ENCODE measurements around the gene LRRC46. TPM values are rescaled to one million over a fixed set of nuclear protein-coding genes. Genes with fewer than 3 reads are reported as not detected.

The LRRC46 gene
- total RNA-seq, 8 experiments from 2014 or later = 0.27 to 5.2 (median 1.2) TPM

GRCh38 chr17:47840742-47841487 lies 9.4 kb downstream of the LRRC46 start, which contains the start of gene SCRN2:
Gene SCRN2 (minus strand): TSS chr17:47841273. CDS start chr17:47840843, 430 bp downstream.
- in situ Hi-C loops (cut with MboI; ENCODE audit: low pct_unique_long_range_greater_than_20kb in 2 of 9, low sequenced_read_pairs in 9 of 9, unreplicated experiment in 9 of 9) = loop anchor here in 4 of 9 experiments (5.0 to 25.0 kb wide), 5 partner anchors 46 to 171 kb away; partner anchors contain the start of genes PNPO (in 1 of the 4) and SP2 (in 1 of the 4)
- H3K27ac ChIP-seq = peak within 1 kb of the TSS in 1 of 2 donors; percentile 43

DNA sequence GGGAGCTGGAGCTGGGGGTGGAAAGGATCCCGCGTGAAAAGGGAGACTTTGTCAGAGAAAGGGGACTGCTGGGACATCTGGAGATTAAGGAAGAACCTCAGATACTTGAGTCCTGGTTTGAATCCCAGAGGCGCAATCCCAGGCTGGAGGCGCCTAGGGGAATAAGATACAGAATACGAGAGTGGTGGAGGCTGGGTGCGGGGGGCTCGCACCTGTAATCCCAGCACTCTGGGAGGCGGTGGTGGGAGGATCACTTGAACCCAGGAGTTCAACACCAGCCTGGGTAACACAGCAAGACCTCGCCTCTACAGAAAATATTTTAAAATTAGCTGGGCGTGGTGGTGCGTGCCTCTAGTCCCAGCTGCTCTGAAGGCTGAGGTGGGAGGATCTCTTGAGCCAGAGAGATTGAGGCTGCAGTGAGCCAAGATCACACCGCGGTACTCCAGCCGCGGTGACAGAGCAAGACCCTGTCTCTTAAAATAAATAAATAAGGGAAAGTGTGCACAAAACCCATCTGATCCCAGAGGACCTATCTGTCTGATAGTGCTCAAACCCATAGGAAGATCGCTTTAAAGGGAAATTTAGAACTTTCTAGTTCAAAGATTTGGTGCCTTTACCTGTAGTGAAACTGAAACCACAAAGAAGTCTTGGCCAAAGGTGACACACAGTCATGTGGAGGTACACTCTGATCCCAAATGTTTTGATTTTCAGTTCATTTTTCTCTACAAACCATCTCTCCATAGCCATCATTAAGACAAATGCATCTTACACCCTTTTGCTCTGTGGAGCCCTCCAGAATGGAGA lies 10.2 kb downstream of the LRRC46 start:
- WGBS, 10 experiments = 54 to 100% (median 71%) methylated on average over 1 to 9 of the region's 16 CpGs; no CpG with 5 or more reads in 3 of the 10 experiments
- peaks cover 11 to 19% of the 10 kb centered on the region in 2 donors for H3K4me1 ChIP-seq (replicated peaks in 1 of 2)
- H3K27ac ChIP-seq = peak overlapping the region in 1 of 2 donors; percentile 41
- in situ Hi-C loops (cut with MboI; ENCODE audit: low pct_unique_long_range_greater_than_20kb in 2 of 9, low sequenced_read_pairs in 9 of 9, unreplicated experiment in 9 of 9) = loop anchor here in 4 of 9 experiments (5.0 to 25.0 kb wide), 5 partner anchors 46 to 171 kb away; partner anchors contain the start of genes PNPO (in 1 of the 4) and SP2 (in 1 of the 4)
- peak overlapping the region; percentile 44 to 80 (median 58) for H3K4me3 ChIP-seq
- ATAC-seq (replicated peaks in 6 of 8) = peak in 5 of 8 experiments; percentile 1 to 3 (median 2)

More at GRCh38 chr17:47840742-47841487, 9.4 kb downstream of the LRRC46 start, which contains the start of gene SCRN2:
- 0% methylated on average over 2 to 12 of the region's 55 CpGs; no CpG with 5 or more reads in 7 of the 10 experiments for WGBS, 10 experiments
- H3K4me1 ChIP-seq (replicated peaks in 1 of 2) = peaks cover 11 to 16% of the 10 kb centered on the region in 2 donors
- ATAC-seq (replicated peaks in 6 of 8) = peak; percentile 81 to 91 (median 89)
- H3K4me3 ChIP-seq = peak within 1 kb of the TSS; percentile 44 to 80 (median 58)

GRCh38 chr17:47843391-47843730 lies 11.9 kb downstream of the LRRC46 start:
- no peak overlapping the region for H3K27ac ChIP-seq
- WGBS, 10 experiments = 0% methylated on average over 1 of the region's 6 CpGs; no CpG with 5 or more reads in 9 of the 10 experiments
- peaks cover 11 to 19% of the 10 kb centered on the region in 2 donors for H3K4me1 ChIP-seq (replicated peaks in 1 of 2)
- no peak for ATAC-seq (replicated peaks in 6 of 8)
- no peak overlapping the region for H3K4me3 ChIP-seq
- in situ Hi-C loops (cut with MboI; ENCODE audit: low pct_unique_long_range_greater_than_20kb in 2 of 9, low sequenced_read_pairs in 9 of 9, unreplicated experiment in 9 of 9) = loop anchor here in 4 of 9 experiments (5.0 to 25.0 kb wide), 5 partner anchors 44 to 169 kb away; partner anchors contain the start of genes PNPO (in 1 of the 4) and SP2 (in 1 of the 4)

GRCh38 chr17:47844227-47844626 lies 12.8 kb downstream of the LRRC46 start:
- Histone ChIP-seq H3K4me3 (no peak overlapping the region), H3K27ac (no peak overlapping the region), H3K4me1 (replicated peaks in 1 of 2) (peaks cover 11 to 19% of the 10 kb centered on the region in 2 donors)
- ATAC-seq (replicated peaks in 6 of 8) = no peak
- 40 to 90% (median 79%) methylated on average over 2 of the region's 5 CpGs; no CpG with 5 or more reads in 6 of the 10 experiments for WGBS, 10 experiments
- in situ Hi-C loops (cut with MboI; ENCODE audit: low pct_unique_long_range_greater_than_20kb in 2 of 9, low sequenced_read_pairs in 9 of 9, unreplicated experiment in 9 of 9) = loop anchor here in 4 of 9 experiments (5.0 to 25.0 kb wide), 5 partner anchors 43 to 168 kb away; partner anchors contain the start of genes PNPO (in 1 of the 4) and SP2 (in 1 of the 4)

DNA sequence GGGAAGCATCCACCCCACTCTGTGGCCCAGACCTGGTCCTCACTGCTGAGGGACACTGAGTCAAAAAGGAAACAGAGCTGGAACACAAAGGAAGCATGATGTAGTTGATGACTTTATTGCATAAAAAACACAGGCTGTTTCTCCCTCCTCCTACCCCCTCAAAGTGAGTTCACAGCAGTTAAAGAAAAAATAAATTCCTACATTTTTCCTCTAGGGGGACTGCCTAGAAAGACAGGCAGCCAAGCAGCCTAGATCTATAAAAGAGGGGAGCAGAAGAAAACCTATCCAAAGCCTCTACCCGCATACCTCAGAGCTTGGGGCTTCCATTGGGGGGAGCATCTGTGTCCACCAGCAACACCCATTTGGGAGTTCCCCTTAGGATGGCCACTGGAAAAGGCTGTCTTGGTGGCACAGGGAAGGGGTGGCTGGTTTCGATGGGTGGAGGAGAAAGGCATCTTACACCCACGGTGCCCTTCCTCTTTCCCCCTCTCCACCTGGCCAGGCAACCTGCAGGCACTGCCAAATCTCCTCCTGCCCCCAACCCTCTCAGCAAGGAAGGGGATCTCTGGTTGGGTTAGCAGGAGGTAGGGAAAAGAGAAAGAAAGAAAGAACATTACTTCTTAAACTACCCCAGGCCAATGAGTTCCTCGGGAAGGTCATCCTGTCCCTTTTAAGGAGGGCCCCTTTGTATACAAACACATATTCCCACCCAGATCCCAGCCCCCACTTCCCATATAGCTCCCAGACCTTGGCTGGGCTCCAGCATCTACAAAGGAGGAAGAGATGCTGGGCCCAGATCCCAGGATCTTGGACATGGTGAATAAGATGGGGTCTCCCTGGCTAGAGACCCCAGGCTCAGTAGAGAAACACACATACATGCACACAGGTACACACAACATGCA lies 13.6 kb downstream of the LRRC46 start:
- 40 to 90% (median 52%) methylated on average over 1 to 4 of the region's 4 CpGs; no CpG with 5 or more reads in 4 of the 10 experiments for WGBS, 10 experiments
- Histone ChIP-seq H3K27ac (no peak overlapping the region), H3K4me3 (no peak overlapping the region), H3K4me1 (replicated peaks in 1 of 2) (peaks cover 10 to 16% of the 10 kb centered on the region in 2 donors)
- no peak for ATAC-seq (replicated peaks in 6 of 8)
- in situ Hi-C loops (cut with MboI; ENCODE audit: low pct_unique_long_range_greater_than_20kb in 2 of 9, low sequenced_read_pairs in 9 of 9, unreplicated experiment in 9 of 9) = loop anchor here in 4 of 9 experiments (5.0 to 25.0 kb wide), 5 partner anchors 42 to 167 kb away; partner anchors contain the start of genes PNPO (in 1 of the 4) and SP2 (in 1 of the 4)

GRCh38 chr17:47845716-47846075 lies 14.2 kb downstream of the LRRC46 start:
- no peak overlapping the region for H3K27ac ChIP-seq
- no peak overlapping the region for H3K4me3 ChIP-seq
- ATAC-seq (replicated peaks in 6 of 8) = no peak
- in situ Hi-C loops (cut with MboI; ENCODE audit: low pct_unique_long_range_greater_than_20kb in 2 of 9, low sequenced_read_pairs in 9 of 9, unreplicated experiment in 9 of 9) = loop anchor here in 2 of 9 experiments (10.0 to 25.0 kb wide), 3 partner anchors 49 to 167 kb away; partner anchors contain the start of genes PNPO (in 1 of the 2) and SP2 (in 1 of the 2)
- H3K4me1 ChIP-seq (replicated peaks in 1 of 2) = peaks cover 6 to 11% of the 10 kb centered on the region in 2 donors
- 50% methylated on average over 1 of the region's 3 CpGs; no CpG with 5 or more reads in 9 of the 10 experiments for WGBS, 10 experiments

DNA sequence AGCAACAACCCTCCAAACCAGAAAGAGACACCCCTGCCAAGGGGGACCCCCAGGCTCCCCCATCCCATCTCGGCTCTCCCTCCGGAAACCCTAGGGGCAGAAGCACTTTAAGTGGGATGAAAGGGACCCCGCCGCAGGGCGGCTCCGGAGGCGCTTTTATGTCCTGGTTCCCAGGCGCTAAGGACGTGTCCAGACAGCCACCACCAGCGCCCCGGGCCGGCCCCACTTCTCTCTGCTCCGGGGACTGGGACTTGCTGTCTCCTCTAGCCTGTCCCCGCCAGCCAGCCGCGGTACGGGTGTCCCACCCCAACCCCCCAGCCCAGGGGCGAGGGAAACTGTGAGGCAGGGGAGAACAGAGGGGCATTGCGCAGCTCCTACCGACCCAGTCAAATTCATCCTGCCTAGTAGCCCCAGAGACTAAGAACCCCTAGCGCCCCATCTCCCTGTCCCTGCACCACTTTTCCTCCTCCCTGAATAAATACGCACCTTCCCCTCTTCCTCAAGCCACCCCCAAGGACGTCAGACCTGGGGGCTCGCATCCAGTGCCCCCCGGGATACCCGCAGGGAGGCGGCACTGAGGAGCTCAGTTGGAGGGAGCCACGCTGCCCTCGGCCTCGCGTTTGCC lies 15.4 kb downstream of the LRRC46 start:
- peak in 2 of 8 experiments; percentile 6 to 10 for ATAC-seq (replicated peaks in 6 of 8)
- H3K4me3 ChIP-seq = no peak overlapping the region
- H3K27ac ChIP-seq = no peak overlapping the region
- in situ Hi-C loops (cut with MboI; ENCODE audit: low pct_unique_long_range_greater_than_20kb in 2 of 9, low sequenced_read_pairs in 9 of 9, unreplicated experiment in 9 of 9) = loop anchor here in 2 of 9 experiments (10.0 to 25.0 kb wide), 3 partner anchors 48 to 165 kb away; partner anchors contain the start of genes PNPO (in 1 of the 2) and SP2 (in 1 of the 2)
- peaks cover 3 to 9% of the 10 kb centered on the region in 2 donors for H3K4me1 ChIP-seq (replicated peaks in 1 of 2)
- 0 to 30% (median 6%) methylated on average over 2 to 11 of the region's 31 CpGs; no CpG with 5 or more reads in 5 of the 10 experiments for WGBS, 10 experiments

DNA sequence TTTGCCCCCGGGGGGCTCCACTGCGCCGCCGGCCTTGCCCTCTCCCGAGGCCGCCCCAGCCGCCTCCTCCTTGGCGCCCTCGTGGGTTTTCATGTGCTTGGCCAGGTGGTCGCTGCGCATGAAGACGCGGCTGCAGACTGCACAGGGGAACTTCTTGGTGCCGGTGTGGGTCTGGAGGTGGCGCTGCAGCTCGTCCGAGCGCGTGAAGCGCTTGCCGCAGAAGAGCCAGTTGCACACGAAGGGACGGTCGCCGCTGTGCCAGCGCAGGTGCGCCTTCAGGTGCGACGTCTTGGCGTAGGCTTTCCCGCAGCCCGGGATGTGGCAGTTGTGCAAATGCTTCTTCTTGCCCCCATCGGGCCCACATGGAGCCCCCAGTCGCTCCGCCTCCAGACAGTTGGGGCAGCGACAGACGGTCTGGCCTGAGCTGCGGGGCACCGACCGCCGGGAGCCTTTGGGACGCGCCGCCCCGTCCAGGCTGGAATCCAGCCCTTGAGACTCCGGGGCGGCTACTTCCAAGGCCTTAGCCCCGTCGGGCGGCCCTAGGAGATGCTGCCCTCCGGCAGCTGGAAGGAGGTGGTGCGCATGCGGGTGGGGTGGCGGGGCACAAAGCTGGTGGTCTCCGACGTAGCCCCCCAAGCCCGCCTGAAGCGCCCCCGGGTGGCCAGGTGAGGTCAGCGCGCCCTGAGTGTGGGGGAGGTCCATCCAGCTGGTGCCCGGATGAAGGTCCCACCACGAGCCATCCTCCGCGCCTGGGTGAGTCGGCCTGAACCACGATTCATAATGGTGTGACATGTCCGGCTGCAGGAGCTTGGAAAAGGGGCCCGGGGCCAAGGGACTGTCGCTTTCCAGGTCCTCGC lies 16.1 kb downstream of the LRRC46 start:
- peak in 3 of 8 experiments; percentile 5 to 39 (median 8) for ATAC-seq (replicated peaks in 6 of 8)
- WGBS, 10 experiments = 0 to 25% (median 1%) methylated on average over 2 to 17 of the region's 71 CpGs; no CpG with 5 or more reads in 6 of the 10 experiments
- in situ Hi-C loops (cut with MboI; ENCODE audit: low pct_unique_long_range_greater_than_20kb in 2 of 9, low sequenced_read_pairs in 9 of 9, unreplicated experiment in 9 of 9) = loop anchor here in 2 of 9 experiments (10.0 to 25.0 kb wide), 3 partner anchors 47 to 165 kb away; partner anchors contain the start of genes PNPO (in 1 of the 2) and SP2 (in 1 of the 2)
- no peak overlapping the region for H3K27ac ChIP-seq
- H3K4me1 ChIP-seq (replicated peaks in 1 of 2) = peaks cover 3 to 9% of the 10 kb centered on the region in 2 donors
- no peak overlapping the region for H3K4me3 ChIP-seq

- Histone ChIP-seq H3K4me1 (replicated peaks in 1 of 2) (peaks cover 3 to 9% of the 10 kb centered on the region in 2 donors), H3K4me3 (no peak overlapping the region), H3K27ac (no peak overlapping the region)
- in situ Hi-C loops (cut with MboI; ENCODE audit: low pct_unique_long_range_greater_than_20kb in 2 of 9, low sequenced_read_pairs in 9 of 9, unreplicated experiment in 9 of 9) = loop anchor here in 2 of 9 experiments (10.0 to 25.0 kb wide), 3 partner anchors 47 to 164 kb away; partner anchors contain the start of genes PNPO (in 1 of the 2) and SP2 (in 1 of the 2)
- no peak for ATAC-seq (replicated peaks in 6 of 8)
- WGBS, 10 experiments = 5 to 80% (median 37%) methylated on average over 1 to 13 of the region's 23 CpGs; no CpG with 5 or more reads in 6 of the 10 experiments
These were observed 16.7 kb downstream of the LRRC46 start for GRCh38 chr17:47848198-47848513.

- WGBS, 10 experiments = 11 to 64% (median 20%) methylated on average over 1 to 9 of the region's 9 CpGs; no CpG with 5 or more reads in 5 of the 10 experiments
- in situ Hi-C loops (cut with MboI; ENCODE audit: low pct_unique_long_range_greater_than_20kb in 2 of 9, low sequenced_read_pairs in 9 of 9, unreplicated experiment in 9 of 9) = no loop called here
- peaks cover 3 to 6% of the 10 kb centered on the region in 2 donors for H3K4me1 ChIP-seq (replicated peaks in 1 of 2)
- peak in 1 of 8 experiments; percentile 2 for ATAC-seq (replicated peaks in 6 of 8)
- H3K4me3 ChIP-seq = no peak overlapping the region
- H3K27ac ChIP-seq = no peak overlapping the region
These were observed 18.9 kb downstream of the LRRC46 start for GRCh38 chr17:47850373-47850691.
